ENCODE data around the gene DVL1.

DVL1 gene

GRCh38 chr1:1299686-1300351 lies 49.4 kb downstream of the DVL1 start:
- in situ Hi-C loops (cut with MboI; ENCODE audit: low sequenced_read_pairs) = no loop called here

DNA sequence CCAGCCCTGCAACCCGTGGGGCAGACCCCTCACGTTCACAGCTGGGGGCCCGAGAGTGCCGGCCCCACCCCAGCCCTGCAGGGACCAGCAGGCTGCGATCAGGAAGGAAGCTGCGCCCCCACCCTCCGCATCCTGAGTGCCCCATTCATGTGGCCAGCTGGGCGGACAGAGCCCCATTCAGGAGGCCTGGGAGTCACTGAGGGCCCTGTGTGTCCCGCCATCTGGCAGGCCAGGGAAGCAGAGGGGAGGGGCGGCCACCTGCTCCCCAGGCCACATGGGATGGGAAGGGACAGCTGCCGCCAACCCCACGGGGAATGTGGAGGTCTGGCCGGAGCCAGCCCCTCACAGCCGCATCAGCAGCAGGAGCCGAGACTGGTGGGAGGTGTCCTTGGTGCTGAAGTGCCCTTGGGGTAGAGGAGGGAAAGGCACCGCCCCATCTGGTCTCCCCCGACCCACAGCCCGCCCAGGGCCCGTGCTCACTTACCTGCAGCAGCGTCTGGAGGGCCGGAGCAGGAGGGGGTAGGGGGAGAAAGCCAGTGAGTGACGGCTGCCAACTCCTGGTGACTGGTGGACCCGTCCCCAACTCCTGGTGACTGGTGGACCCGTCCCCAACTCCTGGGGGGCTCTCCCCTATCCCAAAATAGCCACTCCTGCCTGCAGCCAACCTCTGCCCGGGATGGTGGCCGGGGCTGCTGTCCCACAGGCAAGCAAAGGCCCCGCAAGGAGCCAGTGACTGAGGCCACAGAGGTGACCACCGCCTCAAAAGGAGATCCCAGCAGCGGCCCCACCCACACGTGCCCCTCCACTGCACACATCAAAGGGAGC lies 50.1 kb downstream of the DVL1 start:
- in situ Hi-C loops (cut with MboI; ENCODE audit: low sequenced_read_pairs) = no loop called here

GRCh38 chr1:1297802-1298424 lies 51.3 kb downstream of the DVL1 start:
- in situ Hi-C loops (cut with MboI; ENCODE audit: low sequenced_read_pairs) = no loop called here

- in situ Hi-C loops (cut with MboI; ENCODE audit: low sequenced_read_pairs) = no loop called here
Observed at GRCh38 chr1:1296070-1297061, 52.9 kb downstream of the DVL1 start.

DNA sequence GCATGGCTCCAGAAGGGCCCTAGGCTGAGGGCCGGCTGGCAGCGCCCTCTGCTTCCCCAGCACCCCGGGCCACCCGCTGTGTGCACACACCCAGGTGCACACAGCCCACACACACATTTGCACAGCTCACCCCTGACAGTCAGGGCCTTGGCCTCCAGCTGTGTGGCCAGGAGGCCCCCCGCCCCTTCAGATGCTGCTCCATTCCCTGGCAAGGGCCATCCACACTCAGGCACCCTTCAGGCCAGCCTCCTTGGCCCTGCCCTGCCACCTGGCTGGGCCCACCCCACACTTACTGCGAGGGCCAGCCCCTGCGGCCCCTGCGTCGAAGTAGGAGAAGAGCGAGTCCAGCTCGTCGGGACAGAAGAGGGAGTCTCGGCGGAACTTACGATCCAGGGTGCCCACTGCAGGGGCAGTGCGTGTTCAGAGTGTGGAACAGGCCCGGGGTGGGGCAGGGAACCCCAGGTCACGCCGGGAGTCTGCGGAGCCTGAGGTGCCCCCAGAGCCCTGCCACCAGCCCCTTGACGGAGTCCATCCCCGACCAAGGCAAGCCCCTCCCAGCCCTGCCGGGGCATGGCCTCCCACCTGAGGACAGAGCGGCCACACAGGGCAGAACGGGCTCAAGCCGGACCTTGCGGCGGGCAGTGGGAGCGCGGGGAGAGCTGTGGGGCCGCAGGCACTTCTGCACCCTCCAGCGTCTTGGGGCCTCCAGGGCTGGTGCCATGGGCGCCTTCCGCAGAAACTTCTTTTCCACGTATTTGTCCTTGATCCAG lies 53.9 kb downstream of the DVL1 start:
- in situ Hi-C loops (cut with MboI; ENCODE audit: low sequenced_read_pairs) = no loop called here

DNA sequence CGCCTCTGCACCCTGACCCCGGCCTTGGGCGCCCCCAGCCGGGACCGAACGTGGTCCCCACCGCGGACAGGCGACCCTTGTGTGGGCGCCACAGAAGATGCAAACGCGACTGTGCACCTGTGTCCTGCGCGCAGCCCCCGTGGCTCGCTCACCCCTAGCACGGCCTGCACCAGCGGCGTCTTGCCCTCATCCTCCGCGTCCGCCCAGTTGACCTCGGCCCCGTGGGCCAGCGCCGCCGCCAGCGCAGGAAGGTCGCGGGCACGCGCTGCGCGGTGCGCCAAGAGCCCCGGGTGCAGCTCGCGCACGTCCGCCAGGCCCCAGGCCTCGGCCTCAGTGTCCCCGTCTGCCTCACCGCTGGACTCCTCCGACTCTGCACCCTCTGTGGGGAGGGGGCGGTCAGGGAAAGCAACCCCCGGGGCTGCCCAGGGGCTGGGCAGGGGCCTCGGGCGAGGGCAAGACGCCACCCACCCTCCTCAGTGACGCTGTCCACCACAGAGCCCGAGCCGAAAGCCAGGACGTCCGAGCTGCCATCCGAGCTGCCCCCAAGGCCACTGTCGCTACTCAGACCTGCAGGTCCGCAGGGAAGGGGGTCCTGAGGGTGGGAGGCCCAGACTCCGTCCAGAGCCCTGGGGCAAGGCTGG lies 54.8 kb downstream of the DVL1 start:
- in situ Hi-C loops (cut with MboI; ENCODE audit: low sequenced_read_pairs) = no loop called here

GRCh38 chr1:1293263-1294249 lies 55.7 kb downstream of the DVL1 start:
- in situ Hi-C loops (cut with MboI; ENCODE audit: low sequenced_read_pairs) = no loop called here

- in situ Hi-C loops (cut with MboI; ENCODE audit: low sequenced_read_pairs) = no loop called here
Observed at GRCh38 chr1:1292851-1293250, 56.4 kb downstream of the DVL1 start.

DNA sequence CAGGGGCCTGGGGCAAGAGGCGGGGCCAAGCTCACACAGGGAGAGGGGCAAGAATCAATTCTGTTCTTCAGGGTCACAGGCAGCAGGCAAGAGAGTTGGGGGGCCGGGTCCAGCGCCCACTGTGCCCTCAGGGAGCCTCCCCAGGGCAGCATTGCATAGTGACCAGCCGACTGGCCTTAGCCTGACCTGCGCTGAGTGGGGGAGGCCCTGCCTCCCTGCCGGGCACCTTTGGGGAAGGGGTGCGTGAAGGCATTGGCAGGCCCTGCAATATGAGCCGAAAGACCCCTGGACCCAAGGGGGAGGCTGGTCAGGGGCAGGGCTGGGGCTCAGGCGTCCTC lies 56.8 kb downstream of the DVL1 start:
- in situ Hi-C loops (cut with MboI; ENCODE audit: low sequenced_read_pairs) = no loop called here

- in situ Hi-C loops (cut with MboI; ENCODE audit: low sequenced_read_pairs) = no loop called here
Observed at GRCh38 chr1:1291548-1292441, 57.4 kb downstream of the DVL1 start.

DNA sequence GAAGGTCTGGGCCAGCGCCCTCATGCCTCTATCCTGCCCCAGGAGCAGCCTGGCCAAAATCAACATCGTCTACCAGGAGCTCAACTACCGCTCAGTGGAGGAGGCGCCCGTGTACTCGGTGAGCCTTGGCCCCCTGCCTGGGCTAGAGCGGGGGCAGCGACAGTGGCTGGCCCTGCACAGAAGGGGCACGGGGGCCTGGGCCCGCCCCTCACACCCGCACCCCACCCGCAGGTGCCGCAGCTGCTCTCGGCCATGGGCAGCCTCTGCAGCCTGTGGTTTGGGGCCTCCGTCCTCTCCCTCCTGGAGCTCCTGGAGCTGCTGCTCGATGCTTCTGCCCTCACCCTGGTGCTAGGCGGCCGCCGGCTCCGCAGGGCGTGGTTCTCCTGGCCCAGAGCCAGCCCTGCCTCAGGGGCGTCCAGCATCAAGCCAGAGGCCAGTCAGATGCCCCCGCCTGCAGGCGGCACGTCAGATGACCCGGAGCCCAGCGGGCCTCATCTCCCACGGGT lies 58.1 kb downstream of the DVL1 start:
- in situ Hi-C loops (cut with MboI; ENCODE audit: low sequenced_read_pairs) = no loop called here

DNA sequence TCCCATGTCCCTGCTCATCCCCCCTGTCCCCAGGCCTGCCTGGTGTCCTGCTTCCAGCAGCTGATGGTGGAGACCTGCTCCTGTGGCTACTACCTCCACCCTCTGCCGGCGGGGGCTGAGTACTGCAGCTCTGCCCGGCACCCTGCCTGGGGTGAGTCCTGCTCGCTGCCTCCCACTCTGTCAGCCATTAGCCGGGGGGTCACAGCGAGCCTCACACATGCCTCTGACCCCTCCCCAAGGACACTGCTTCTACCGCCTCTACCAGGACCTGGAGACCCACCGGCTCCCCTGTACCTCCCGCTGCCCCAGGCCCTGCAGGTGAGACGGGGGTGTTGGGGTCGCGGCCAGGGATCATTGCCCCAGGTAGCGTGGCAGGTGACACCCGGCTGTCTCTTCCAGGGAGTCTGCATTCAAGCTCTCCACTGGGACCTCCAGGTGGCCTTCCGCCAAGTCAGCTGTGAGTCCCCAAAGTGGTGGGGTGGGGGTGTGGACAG lies 58.9 kb downstream of the DVL1 start:
- in situ Hi-C loops (cut with MboI; ENCODE audit: low sequenced_read_pairs) = no loop called here

DNA sequence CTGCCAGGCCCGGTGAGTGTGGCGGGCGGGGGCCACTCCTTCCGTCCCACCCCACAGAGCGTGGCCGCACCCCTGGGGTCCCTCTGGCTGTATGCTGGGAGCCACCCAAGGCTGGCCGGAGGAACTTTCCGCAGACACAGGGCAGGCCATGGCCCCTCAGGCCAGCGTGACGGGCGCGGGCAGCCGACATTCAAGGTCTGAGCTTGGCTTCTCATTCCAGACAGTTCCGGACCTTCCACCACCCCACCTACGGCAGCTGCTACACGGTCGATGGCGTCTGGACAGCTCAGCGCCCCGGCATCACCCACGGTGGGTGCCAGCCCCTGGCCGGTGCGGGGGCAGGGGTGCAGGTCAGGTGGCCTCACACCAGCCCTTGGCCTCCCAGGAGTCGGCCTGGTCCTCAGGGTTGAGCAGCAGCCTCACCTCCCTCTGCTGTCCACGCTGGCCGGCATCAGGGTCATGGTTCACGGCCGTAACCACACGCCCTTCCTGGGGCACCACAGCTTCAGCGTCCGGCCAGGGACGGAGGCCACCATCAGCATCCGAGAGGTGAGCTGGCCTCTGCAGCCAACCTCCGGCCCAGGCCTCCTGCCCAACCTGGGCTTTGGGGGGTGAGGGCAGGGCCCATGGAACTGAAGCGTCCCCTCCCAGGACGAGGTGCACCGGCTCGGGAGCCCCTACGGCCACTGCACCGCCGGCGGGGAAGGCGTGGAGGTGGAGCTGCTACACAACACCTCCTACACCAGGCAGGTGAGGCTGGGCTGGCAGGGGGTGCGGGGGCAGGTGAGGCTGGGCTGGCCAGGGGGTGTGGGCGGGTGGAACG lies 61.7 kb downstream of the DVL1 start:
- in situ Hi-C loops (cut with MboI; ENCODE audit: low sequenced_read_pairs) = no loop called here

- in situ Hi-C loops (cut with MboI; ENCODE audit: low sequenced_read_pairs) = no loop called here
Observed at GRCh38 chr1:1286313-1287261, 62.6 kb downstream of the DVL1 start.

DNA sequence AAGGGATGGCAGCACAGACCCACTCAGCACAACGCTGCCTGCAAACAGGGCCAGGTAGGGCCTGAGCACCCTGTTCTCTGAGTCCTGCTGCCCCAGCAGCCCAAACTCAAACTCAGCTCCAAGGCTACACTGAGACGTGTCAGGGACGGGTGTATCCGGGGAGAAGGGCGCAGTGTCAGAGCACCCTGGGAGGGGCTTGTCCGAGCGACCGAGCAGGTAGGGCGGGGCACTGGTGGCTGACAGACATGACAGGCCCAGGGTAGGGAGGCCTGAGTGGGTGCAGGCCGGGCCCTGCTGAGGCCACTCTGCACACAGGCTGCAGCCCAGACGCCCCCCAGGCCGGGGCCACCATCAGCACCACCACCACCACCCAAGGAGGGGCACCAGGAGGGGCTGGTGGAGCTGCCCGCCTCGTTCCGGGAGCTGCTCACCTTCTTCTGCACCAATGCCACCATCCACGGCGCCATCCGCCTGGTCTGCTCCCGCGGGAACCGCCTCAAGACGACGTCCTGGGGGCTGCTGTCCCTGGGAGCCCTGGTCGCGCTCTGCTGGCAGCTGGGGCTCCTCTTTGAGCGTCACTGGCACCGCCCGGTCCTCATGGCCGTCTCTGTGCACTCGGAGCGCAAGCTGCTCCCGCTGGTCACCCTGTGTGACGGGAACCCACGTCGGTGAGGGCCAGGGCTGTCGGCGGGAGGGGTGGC lies 63.5 kb downstream of the DVL1 start:
- in situ Hi-C loops (cut with MboI; ENCODE audit: low sequenced_read_pairs) = no loop called here

Data from hTERT RPE-1 (cell line).